ENCODE data around the gene KDF1.

Gene KDF1

GRCh38 chr1:27004471-27005165, 44.4 kb upstream of the KDF1 start:
- no peak for TF ChIP-seq CTCF (IDR thresholded peaks at IDR 0.05)

DNA sequence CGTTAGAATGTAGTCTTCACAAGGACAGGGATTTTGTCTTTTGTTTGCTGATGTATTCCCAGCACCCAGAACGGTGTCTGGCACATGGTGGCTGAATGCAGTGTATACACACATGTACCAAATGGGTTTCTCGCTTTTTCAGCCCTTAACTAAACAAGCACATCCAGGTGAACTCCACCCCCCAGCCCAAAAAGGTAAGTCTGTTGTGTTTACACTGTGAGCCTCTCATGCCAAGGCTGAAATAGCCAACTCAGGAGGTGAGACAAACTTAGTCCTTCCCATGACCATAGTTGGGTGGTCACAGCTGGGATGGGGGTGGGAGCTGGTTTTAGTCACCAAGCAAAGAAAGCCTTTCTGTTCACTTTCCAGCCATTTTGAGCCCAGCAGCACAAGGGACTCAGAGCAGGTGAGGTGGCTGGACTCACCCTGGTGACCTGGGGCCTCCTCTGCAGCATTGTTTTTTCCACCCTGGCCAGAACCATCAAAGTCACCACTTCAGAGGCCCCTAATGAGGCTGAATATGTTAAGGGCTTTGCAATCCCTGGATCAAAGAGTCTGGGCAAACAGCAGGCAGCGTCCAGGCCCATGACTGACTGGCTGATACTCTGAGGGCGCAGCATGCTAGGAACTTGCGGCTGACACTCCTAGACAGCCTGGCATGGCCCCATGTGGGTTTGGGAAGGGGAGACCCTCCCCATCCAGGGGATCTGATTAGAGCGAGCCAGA, 43.6 kb upstream of the KDF1 start:
- no peak for TF ChIP-seq CTCF (IDR thresholded peaks at IDR 0.05)

- no peak for TF ChIP-seq CTCF (IDR thresholded peaks at IDR 0.05)
Observed at GRCh38 chr1:27001570-27002360, 41.5 kb upstream of the KDF1 start.

GRCh38 chr1:27000817-27001460, 40.7 kb upstream of the KDF1 start:
- no peak for TF ChIP-seq CTCF (IDR thresholded peaks at IDR 0.05)

GRCh38 chr1:27000090-27000816, 40.0 kb upstream of the KDF1 start:
- TF ChIP-seq CTCF (IDR thresholded peaks at IDR 0.05) = no peak

- no peak for TF ChIP-seq CTCF (IDR thresholded peaks at IDR 0.05)
Observed at GRCh38 chr1:26999440-26999987, 39.2 kb upstream of the KDF1 start.

Measured in LNCAP (cell line).